ENCODE data around the gene GTPBP1. TPM values are rescaled to one million over a fixed set of nuclear protein-coding genes. Genes with fewer than 3 reads are reported as not detected.

GTPBP1 gene
- total RNA-seq, 1 experiment from 2014 or later: 30.5 TPM

GRCh38 chr22:38754751-38755154 lies 49.0 kb downstream of the GTPBP1 start:
- no peak for DNase-seq (ENCODE audit: low spot score)
- in situ Hi-C loops (cut with HindIII; ENCODE audit: low sequenced_read_pairs): no loop called here

GRCh38 chr22:38755155-38755910 lies 49.6 kb downstream of the GTPBP1 start:
- in situ Hi-C loops (cut with HindIII; ENCODE audit: low sequenced_read_pairs): no loop called here
- DNase-seq (ENCODE audit: low spot score): peak; percentile 72

GRCh38 chr22:38755911-38756532 lies 50.3 kb downstream of the GTPBP1 start, which contains the start of gene SUN2:
Gene SUN2 (minus strand): TSS chr22:38755998. CDS start chr22:38752628, 3,370 bp downstream.
- in situ Hi-C loops (cut with HindIII; ENCODE audit: low sequenced_read_pairs): no loop called here
- peak; percentile 92 for DNase-seq (ENCODE audit: low spot score)

GRCh38 chr22:38756711-38757463 lies 51.1 kb downstream of the GTPBP1 start:
- in situ Hi-C loops (cut with HindIII; ENCODE audit: low sequenced_read_pairs): no loop called here

GRCh38 chr22:38757464-38757757 lies 51.7 kb downstream of the GTPBP1 start:
- DNase-seq (ENCODE audit: low spot score): no peak
- in situ Hi-C loops (cut with HindIII; ENCODE audit: low sequenced_read_pairs): no loop called here

More at GRCh38 chr22:38756711-38757463, 51.1 kb downstream of the GTPBP1 start:
- DNase-seq (ENCODE audit: low spot score): peak; percentile 45

GRCh38 chr22:38758276-38758945 lies 52.7 kb downstream of the GTPBP1 start:
- no peak for DNase-seq (ENCODE audit: low spot score)
- in situ Hi-C loops (cut with HindIII; ENCODE audit: low sequenced_read_pairs): no loop called here

GRCh38 chr22:38759005-38759404 lies 53.3 kb downstream of the GTPBP1 start:
- DNase-seq (ENCODE audit: low spot score): no peak
- in situ Hi-C loops (cut with HindIII; ENCODE audit: low sequenced_read_pairs): no loop called here

GRCh38 chr22:38760477-38761201 lies 54.9 kb downstream of the GTPBP1 start:
- in situ Hi-C loops (cut with HindIII; ENCODE audit: low sequenced_read_pairs): no loop called here
- no peak for DNase-seq (ENCODE audit: low spot score)

- in situ Hi-C loops (cut with HindIII; ENCODE audit: low sequenced_read_pairs): no loop called here
- DNase-seq (ENCODE audit: low spot score): no peak
Measured at GRCh38 chr22:38761202-38762162, 55.7 kb downstream of the GTPBP1 start.

GRCh38 chr22:38762551-38762983 lies 56.8 kb downstream of the GTPBP1 start:
- no peak for DNase-seq (ENCODE audit: low spot score)
- in situ Hi-C loops (cut with HindIII; ENCODE audit: low sequenced_read_pairs): no loop called here

GRCh38 chr22:38766076-38766777 lies 60.5 kb downstream of the GTPBP1 start:
- in situ Hi-C loops (cut with HindIII; ENCODE audit: low sequenced_read_pairs): no loop called here

GRCh38 chr22:38767313-38767712 lies 61.6 kb downstream of the GTPBP1 start:
- DNase-seq (ENCODE audit: low spot score): no peak
- in situ Hi-C loops (cut with HindIII; ENCODE audit: low sequenced_read_pairs): no loop called here

More at GRCh38 chr22:38766076-38766777, 60.5 kb downstream of the GTPBP1 start:
- DNase-seq (ENCODE audit: low spot score): peak; percentile 58

- no peak for DNase-seq (ENCODE audit: low spot score)
- in situ Hi-C loops (cut with HindIII; ENCODE audit: low sequenced_read_pairs): no loop called here
Measured at GRCh38 chr22:38768036-38768435, 62.3 kb downstream of the GTPBP1 start.

- in situ Hi-C loops (cut with HindIII; ENCODE audit: low sequenced_read_pairs): no loop called here
- no peak for DNase-seq (ENCODE audit: low spot score)
Measured at GRCh38 chr22:38770257-38770949, 64.7 kb downstream of the GTPBP1 start.

GRCh38 chr22:38772623-38772873 lies 66.8 kb downstream of the GTPBP1 start:
- in situ Hi-C loops (cut with HindIII; ENCODE audit: low sequenced_read_pairs): no loop called here

GRCh38 chr22:38773363-38773946 lies 67.7 kb downstream of the GTPBP1 start:
- DNase-seq (ENCODE audit: low spot score): no peak
- in situ Hi-C loops (cut with HindIII; ENCODE audit: low sequenced_read_pairs): no loop called here

More at GRCh38 chr22:38772623-38772873, 66.8 kb downstream of the GTPBP1 start:
- no peak for DNase-seq (ENCODE audit: low spot score)

Measured in G401 (cell line).